22Rv1 (cell line): ENCODE data around the gene PTGR3.

ENCODE experiments used
- ZFX ChIP-seq: fragments of 450-650 bp; IDR thresholded peaks from 2 replicates; pipeline ENCODE4 v1.6.1; 2017; ENCODE audit warnings: antibody characterized with exemption, borderline replicate concordance
- TF ChIP-seq, protein P1 (sequence below): fragments of 450-650 bp; IDR thresholded peaks from 2 replicates; pipeline ENCODE4 v1.5.1; 2017; ENCODE audit warnings: mild to moderate bottlenecking

GRCh38 chr18:75173125-75173432, 35.9 kb downstream of the PTGR3 start:
- TF ChIP-seq, protein P1, sequence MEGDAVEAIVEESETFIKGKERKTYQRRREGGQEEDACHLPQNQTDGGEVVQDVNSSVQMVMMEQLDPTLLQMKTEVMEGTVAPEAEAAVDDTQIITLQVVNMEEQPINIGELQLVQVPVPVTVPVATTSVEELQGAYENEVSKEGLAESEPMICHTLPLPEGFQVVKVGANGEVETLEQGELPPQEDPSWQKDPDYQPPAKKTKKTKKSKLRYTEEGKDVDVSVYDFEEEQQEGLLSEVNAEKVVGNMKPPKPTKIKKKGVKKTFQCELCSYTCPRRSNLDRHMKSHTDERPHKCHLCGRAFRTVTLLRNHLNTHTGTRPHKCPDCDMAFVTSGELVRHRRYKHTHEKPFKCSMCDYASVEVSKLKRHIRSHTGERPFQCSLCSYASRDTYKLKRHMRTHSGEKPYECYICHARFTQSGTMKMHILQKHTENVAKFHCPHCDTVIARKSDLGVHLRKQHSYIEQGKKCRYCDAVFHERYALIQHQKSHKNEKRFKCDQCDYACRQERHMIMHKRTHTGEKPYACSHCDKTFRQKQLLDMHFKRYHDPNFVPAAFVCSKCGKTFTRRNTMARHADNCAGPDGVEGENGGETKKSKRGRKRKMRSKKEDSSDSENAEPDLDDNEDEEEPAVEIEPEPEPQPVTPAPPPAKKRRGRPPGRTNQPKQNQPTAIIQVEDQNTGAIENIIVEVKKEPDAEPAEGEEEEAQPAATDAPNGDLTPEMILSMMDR = 0 out of 2 replicates have a peak, but pooled peaks have one; percentile 9
- no peak for TF ChIP-seq ZFX
